Cardiac septum (tissue), 1 donor: ENCODE data around the gene CDO1. TPM values are rescaled to one million over a fixed set of nuclear protein-coding genes. Genes with fewer than 3 reads are reported as not detected.

Experiments used
- DNase-seq: peaks from one replicate; pipeline ENCODE4 v3.0.0-alpha.2; 2020; ENCODE audit warnings: low spot score
- intact Hi-C: fragments of 100-400 bp; cut with DNase I; formaldehyde crosslinking; loops from one replicate; pipeline ENCODE4 v1.14.0; 2022
- total RNA-seq: library from RNA; stranded (reverse); fragmentation: NEBNext Ultra II Directional; extraction: Animal tissue kit (Norgen Biotek cat#: 25700); gene quantifications from one replicate; pipeline ENCODE4 v1.2.1, GENCODE V29; 2021
- donor health status: DM: no; HTN: no; CAD: no.

CDO1 gene
- total RNA-seq, 1 donor from 2014 or later: 3.6 TPM

GRCh38 chr5:115801152-115801551, 15.3 kb downstream of the CDO1 start:
- intact Hi-C loops: no loop called here
- DNase-seq: no peak

GRCh38 chr5:115800108-115800507, 16.4 kb downstream of the CDO1 start:
- intact Hi-C loops: no loop called here
- no peak for DNase-seq

- intact Hi-C loops: no loop called here
- no peak for DNase-seq
Observed at GRCh38 chr5:115798252-115798651, 18.2 kb downstream of the CDO1 start.

GRCh38 chr5:115796656-115797055, 19.8 kb downstream of the CDO1 start:
- intact Hi-C loops: no loop called here
- DNase-seq: no peak

GRCh38 chr5:115795700-115796099, 20.8 kb downstream of the CDO1 start:
- no peak for DNase-seq

GRCh38 chr5:115788440-115788839, 28.0 kb downstream of the CDO1 start:
- intact Hi-C loops: no loop called here
- DNase-seq: no peak

More at GRCh38 chr5:115795700-115796099, 20.8 kb downstream of the CDO1 start:
- intact Hi-C loops: no loop called here

- DNase-seq: no peak
- intact Hi-C loops: no loop called here
Observed at GRCh38 chr5:115787426-115787825, 29.0 kb downstream of the CDO1 start.

- intact Hi-C loops: no loop called here
- DNase-seq: no peak
Observed at GRCh38 chr5:115785381-115786065, 30.9 kb downstream of the CDO1 start.

- intact Hi-C loops: loop anchor here (5.0 kb wide), 1 partner anchor 39 kb away; the partner anchor contains the start of gene CDO1
- no peak for DNase-seq
Observed at GRCh38 chr5:115778417-115778816, 38.0 kb downstream of the CDO1 start.

- intact Hi-C loops: loop anchor here (5.0 kb wide), 1 partner anchor 40 kb away; the partner anchor contains the start of gene CDO1
Observed at GRCh38 chr5:115776989-115777388, 39.5 kb downstream of the CDO1 start.

GRCh38 chr5:115775999-115776398, 40.5 kb downstream of the CDO1 start:
- DNase-seq: no peak
- intact Hi-C loops: loop anchor here (5.0 kb wide), 1 partner anchor 41 kb away; the partner anchor contains the start of gene CDO1

More at GRCh38 chr5:115776989-115777388, 39.5 kb downstream of the CDO1 start:
- no peak for DNase-seq

- intact Hi-C loops: loop anchor here (5.0 kb wide), 1 partner anchor 43 kb away; the partner anchor contains the start of gene CDO1
- DNase-seq: no peak
Observed at GRCh38 chr5:115774684-115775083, 41.8 kb downstream of the CDO1 start.

- intact Hi-C loops: no loop called here
- DNase-seq: no peak
Observed at GRCh38 chr5:115772731-115773475, 43.6 kb downstream of the CDO1 start.

- no peak for DNase-seq
- intact Hi-C loops: no loop called here
Observed at GRCh38 chr5:115770466-115770865, 46.0 kb downstream of the CDO1 start.

- DNase-seq: no peak
- intact Hi-C loops: no loop called here
Observed at GRCh38 chr5:115767424-115767823, 49.0 kb downstream of the CDO1 start.

GRCh38 chr5:115766608-115767007, 49.9 kb downstream of the CDO1 start:
- no peak for DNase-seq
- intact Hi-C loops: no loop called here

GRCh38 chr5:115758356-115758755, 58.1 kb downstream of the CDO1 start:
- intact Hi-C loops: no loop called here

GRCh38 chr5:115755675-115756074, 60.8 kb downstream of the CDO1 start:
- DNase-seq: no peak
- intact Hi-C loops: no loop called here

More at GRCh38 chr5:115758356-115758755, 58.1 kb downstream of the CDO1 start:
- no peak for DNase-seq
